Transverse colon (tissue), 4 donors: ENCODE data around the gene KRTAP2-3. TPM values are rescaled to one million over a fixed set of nuclear protein-coding genes. Genes with fewer than 3 reads are reported as not detected.
"Not testable (repeated sequence)": the region's sequence is repeated elsewhere in the genome, so short reads cannot be mapped to it uniquely, and the experiment has no call there.

Source experiments
- DNase-seq: peaks from one replicate; pipeline ENCODE4 v3.0.0-alpha.2; 2019
- H3K27ac ChIP-seq, 4 donors: fragments of 200-600 bp; sonication (generic); 2 replicates each; pipeline ENCODE4 v1.5.1; 2016 to 2018; ENCODE audit warnings: inconsistent platforms in 4 of 4
- H3K27me3 ChIP-seq: fragments of 200-600 bp; sonication (generic); 2 replicates; pipeline ENCODE4 v1.5.1; 2017; ENCODE audit warnings: inconsistent platforms
- H3K36me3 ChIP-seq, 4 donors: fragments of 200-600 bp; sonication (generic); 2 replicates each; pipeline ENCODE4 v1.5.1; 2017 to 2019; ENCODE audit warnings: inconsistent platforms in 4 of 4
- H3K4me1 ChIP-seq, 4 donors: fragments of 200-600 bp; sonication (generic); 2 replicates each; pipeline ENCODE4 v1.5.1; 2017 to 2020; ENCODE audit warnings: inconsistent platforms in 4 of 4
- H3K4me3 ChIP-seq, 4 donors: fragments of 200-600 bp; sonication (generic); 1 replicate in 1 of 4; 2 replicates in 3 of 4; pipeline versions ENCODE4 v1.5.1 to v1.6.1; 2017 to 2019; ENCODE audit warnings: inconsistent platforms in 4 of 4
- H3K9me3 ChIP-seq, 2 donors: fragments of 200-600 bp; sonication (generic); 2 replicates each; pipeline ENCODE4 v1.5.1; 2017 to 2019; ENCODE audit warnings: inconsistent platforms in 2 of 2
- EP300 ChIP-seq: sonication (generic); formaldehyde crosslinking; IDR thresholded peaks from one replicate; pipeline ENCODE4 v1.6.1; 2017; ENCODE audit warnings: antibody characterized with exemption, low read depth
- POLR2A ChIP-seq: fragments of 450-650 bp; IDR thresholded peaks from one replicate; pipeline ENCODE4 v1.6.1; 2016; ENCODE audit warnings: antibody characterized with exemption, mild to moderate bottlenecking, moderate library complexity
- POLR2AphosphoS5 ChIP-seq, 3 donors: sonication (generic); formaldehyde crosslinking; IDR thresholded peaks; one replicate each; pipeline ENCODE4 v1.6.1; 2016; ENCODE audit warnings: antibody characterized with exemption in 3 of 3
- WGBS, 2 donors: methylation state at CpG; one replicate each; pipeline ENCODE4 v1.1.5; 2018; ENCODE audit warnings: low coverage in 1 of 2; 5-methylcytosine and 5-hydroxymethylcytosine counted together
- in situ Hi-C, 4 donors: fragments of 200-750 bp; cut with MboI; loops; one replicate each; pipeline versions ENCODE4 v1.15.0 to v1.15.1; 2017; ENCODE audit warnings: low sequenced_read_pairs in 3 of 4, low pct_ligation_motif_present in 1 of 4, low pct_unique_long_range_greater_than_20kb in 1 of 4
- intact Hi-C: fragments of 100-400 bp; cut with DNase I; formaldehyde crosslinking; loops from one replicate; pipeline ENCODE4 v1.15.1; 2023; ENCODE audit warnings: low total_unique reads
- total RNA-seq, 4 donors: library from RNA; depleted of rRNA; stranded (reverse); fragments of >200 nt; gene quantifications; one replicate each; pipeline ENCODE4 v1.1.0, GENCODE V29; 2016
- TF ChIP-seq, protein P1 (sequence below), 5 experiments: fragments of 200-600 bp in 3 of 5; fragments of 450-650 bp in 2 of 5; sonication (generic) in 3 of 5; IDR thresholded peaks; 1 replicate in 2 of 5; 2 replicates in 3 of 5; pipeline ENCODE4 v1.5.1; 2016 to 2017; ENCODE audit warnings: antibody characterized with exemption in 5 of 5, inconsistent platforms in 3 of 5, mild to moderate bottlenecking in 2 of 5, moderate library complexity in 1 of 5

The KRTAP2-3 gene
- total RNA-seq, 4 donors from 2014 or later = not detected

DNA sequence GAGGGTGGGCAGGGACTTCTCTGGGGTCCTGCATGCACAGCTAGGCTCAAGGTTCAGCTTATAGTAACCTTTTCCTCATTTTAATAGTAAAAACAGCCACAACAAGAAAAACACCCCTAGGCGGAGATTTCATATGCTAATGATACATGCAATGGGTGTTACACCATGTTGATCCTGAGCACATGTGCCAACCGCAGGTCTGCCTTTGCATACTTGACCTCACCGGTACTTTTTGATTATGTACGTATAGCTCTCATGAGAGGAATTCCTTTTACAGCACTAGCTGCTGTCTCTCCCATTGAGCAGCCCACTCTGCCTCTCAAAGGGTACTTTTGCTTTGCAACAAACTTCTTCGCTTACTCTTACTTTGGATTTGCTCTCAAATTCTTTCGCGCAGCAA is 36.1 kb upstream of the KRTAP2-3 start:
- H3K9me3 ChIP-seq = no peaks in the 10 kb centered on the region
- 83 to 87% methylated on average over 7 of the region's 7 CpGs for WGBS, 2 donors
- intact Hi-C loops = no loop called here

DNA sequence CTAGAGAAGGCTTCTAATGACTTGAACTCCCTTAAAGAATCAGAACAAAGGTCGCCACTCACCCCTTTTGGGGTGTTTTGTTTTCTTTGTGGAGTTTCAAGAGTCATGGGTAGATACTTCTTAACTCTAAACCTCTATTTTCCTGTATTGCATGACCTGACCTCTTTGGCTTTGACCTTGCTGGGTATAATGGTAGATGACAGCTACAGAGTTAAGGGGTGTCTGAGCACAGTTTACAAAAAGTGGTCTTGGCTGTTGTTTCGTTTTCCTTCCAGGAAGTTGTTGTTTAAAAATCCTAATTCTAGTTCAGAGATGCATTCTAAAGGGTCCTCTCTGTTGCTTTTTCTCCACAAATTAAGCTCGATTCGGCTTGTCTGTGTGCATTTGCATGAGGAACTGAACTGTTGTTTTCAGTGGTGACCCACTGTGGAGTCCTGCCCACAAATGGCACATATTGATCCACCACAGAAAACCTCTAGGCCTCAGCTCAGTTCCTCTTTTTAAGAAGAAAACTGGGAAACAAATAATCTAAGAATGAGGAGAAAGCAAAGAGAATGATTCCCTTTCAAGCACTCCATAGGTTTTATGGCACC is 28.9 kb upstream of the KRTAP2-3 start:
- WGBS, 2 donors = 58 to 65% methylated on average over 2 to 4 of the region's 4 CpGs
- H3K27me3 ChIP-seq, H3K27ac ChIP-seq, intact Hi-C loops, H3K4me1 ChIP-seq, H3K9me3 ChIP-seq, DNase-seq, H3K36me3 ChIP-seq, in situ Hi-C loops, H3K4me3 ChIP-seq: not testable (repeated sequence)

More for the DNA sequence above, 36.1 kb upstream of the KRTAP2-3 start:
- no peaks in the 10 kb centered on the region for H3K27me3 ChIP-seq
- no peaks in the 10 kb centered on the region for H3K4me1 ChIP-seq
- no peaks in the 10 kb centered on the region for H3K36me3 ChIP-seq
- no peak overlapping the region for H3K4me3 ChIP-seq
- in situ Hi-C loops = no loop called here
- no peak overlapping the region for H3K27ac ChIP-seq
- DNase-seq = no peak
- no peak for TF ChIP-seq EP300
- TF ChIP-seq POLR2AphosphoS5 (IDR thresholded peaks at IDR 0.05) = no peak
- TF ChIP-seq, protein P1, sequence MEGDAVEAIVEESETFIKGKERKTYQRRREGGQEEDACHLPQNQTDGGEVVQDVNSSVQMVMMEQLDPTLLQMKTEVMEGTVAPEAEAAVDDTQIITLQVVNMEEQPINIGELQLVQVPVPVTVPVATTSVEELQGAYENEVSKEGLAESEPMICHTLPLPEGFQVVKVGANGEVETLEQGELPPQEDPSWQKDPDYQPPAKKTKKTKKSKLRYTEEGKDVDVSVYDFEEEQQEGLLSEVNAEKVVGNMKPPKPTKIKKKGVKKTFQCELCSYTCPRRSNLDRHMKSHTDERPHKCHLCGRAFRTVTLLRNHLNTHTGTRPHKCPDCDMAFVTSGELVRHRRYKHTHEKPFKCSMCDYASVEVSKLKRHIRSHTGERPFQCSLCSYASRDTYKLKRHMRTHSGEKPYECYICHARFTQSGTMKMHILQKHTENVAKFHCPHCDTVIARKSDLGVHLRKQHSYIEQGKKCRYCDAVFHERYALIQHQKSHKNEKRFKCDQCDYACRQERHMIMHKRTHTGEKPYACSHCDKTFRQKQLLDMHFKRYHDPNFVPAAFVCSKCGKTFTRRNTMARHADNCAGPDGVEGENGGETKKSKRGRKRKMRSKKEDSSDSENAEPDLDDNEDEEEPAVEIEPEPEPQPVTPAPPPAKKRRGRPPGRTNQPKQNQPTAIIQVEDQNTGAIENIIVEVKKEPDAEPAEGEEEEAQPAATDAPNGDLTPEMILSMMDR (IDR thresholded peaks at IDR 0.05) = no peak
- TF ChIP-seq POLR2A = no peak

DNA sequence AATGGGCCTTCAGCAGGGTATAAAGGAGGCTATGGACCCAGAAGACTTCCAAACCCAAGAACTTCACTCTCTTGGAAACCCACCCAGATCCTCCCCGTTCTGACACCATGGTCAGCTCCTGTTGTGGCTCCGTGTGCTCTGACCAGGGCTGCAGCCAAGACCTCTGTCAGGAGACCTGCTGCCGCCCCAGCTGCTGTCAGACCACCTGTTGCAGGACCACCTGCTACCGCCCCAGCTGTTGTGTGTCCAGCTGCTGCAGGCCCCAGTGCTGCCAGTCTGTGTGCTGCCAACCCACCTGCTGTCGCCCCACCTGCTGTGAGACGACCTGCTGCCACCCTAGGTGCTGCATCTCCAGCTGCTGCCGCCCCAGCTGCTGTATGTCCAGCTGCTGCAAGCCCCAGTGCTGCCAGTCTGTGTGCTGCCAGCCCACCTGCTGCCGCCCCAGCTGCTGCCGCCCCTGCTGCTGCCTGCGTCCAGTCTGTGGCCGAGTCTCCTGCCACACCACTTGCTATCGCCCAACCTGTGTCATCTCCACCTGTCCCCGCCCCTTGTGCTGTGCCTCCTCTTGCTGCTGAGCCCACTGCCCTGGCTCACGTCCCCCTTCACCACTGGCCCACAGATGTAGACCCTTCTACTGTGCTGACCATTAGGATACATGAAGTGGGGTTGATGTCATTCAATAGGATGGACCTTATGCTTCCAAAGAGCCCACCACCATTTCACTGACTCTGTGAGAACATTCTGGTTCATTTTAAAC is 24.4 kb upstream of the KRTAP2-3 start, which contains the start of gene KRTAP4-7:
Gene KRTAP4-7 (plus strand): TSS at position 51 of the 757 bp plus-strand sequence. CDS start 57 bp downstream, at position 108.
- intact Hi-C loops, H3K4me3 ChIP-seq, H3K27ac ChIP-seq, H3K9me3 ChIP-seq, H3K4me1 ChIP-seq, H3K27me3 ChIP-seq, in situ Hi-C loops, H3K36me3 ChIP-seq, DNase-seq: not testable (repeated sequence)
- WGBS, 2 donors = 80 to 83% methylated on average over 1 to 10 of the region's 14 CpGs

DNA sequence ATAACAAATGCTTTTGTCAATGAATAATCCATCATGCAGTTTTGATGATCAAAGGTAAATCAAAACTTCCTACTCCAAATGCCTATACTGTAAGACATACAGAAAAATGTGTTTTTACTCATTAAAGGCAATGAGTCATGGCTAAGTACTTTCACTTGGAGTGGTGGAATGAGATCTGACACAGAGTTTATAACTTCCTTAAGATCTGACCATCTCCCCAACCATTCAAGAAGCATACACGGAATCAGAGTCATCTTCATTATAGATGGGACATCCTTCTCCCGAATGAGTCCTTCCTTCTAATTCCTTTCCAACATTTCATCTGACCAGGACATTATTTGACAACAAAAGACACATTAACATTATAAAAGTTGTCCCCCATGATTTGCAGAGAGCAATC is 23.5 kb upstream of the KRTAP2-3 start:
- DNase-seq, H3K9me3 ChIP-seq, intact Hi-C loops, H3K4me1 ChIP-seq, in situ Hi-C loops, H3K4me3 ChIP-seq, H3K36me3 ChIP-seq, H3K27ac ChIP-seq, H3K27me3 ChIP-seq: not testable (repeated sequence)
- WGBS, 2 donors = 75 to 83% methylated on average over 2 of the region's 2 CpGs

DNA sequence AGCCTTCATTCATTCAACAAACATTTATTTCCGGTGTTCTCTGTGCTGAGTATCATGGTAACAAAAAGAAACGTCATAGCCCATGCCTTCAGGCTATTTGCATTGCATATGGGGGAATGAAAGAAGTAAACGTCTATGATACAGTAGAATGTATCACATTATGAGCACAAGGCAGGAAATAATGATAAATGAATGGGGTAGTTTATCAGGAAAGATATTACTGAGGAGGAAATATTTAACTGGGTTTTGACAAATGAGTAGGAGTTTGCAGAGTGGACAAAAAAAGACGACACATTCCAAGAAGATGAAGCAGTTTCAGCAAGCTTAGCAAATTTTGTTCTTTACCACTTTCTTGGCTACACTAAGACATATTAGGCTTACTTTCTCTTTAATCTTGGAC is 22.7 kb upstream of the KRTAP2-3 start:
- Histone ChIP-seq H3K4me1 (no peaks in the 10 kb centered on the region), H3K4me3 (no peak overlapping the region), H3K27me3 (no peaks in the 10 kb centered on the region), H3K9me3 (no peaks in the 10 kb centered on the region), H3K36me3 (no peaks in the 10 kb centered on the region), H3K27ac (no peak overlapping the region)
- 44 to 55% methylated on average over 4 of the region's 4 CpGs for WGBS, 2 donors
- intact Hi-C loops = no loop called here
- TF ChIP-seq POLR2AphosphoS5 (IDR thresholded peaks at IDR 0.05) = no peak
- TF ChIP-seq POLR2A = no peak
- TF ChIP-seq EP300 = no peak
- TF ChIP-seq, protein P1 (IDR thresholded peaks at IDR 0.05) = no peak
- in situ Hi-C loops = no loop called here
- DNase-seq = no peak
